A673 (cell line): ENCODE results near the gene MEI4.

Experiments
- EZH2 ChIP-seq: fragments of 200-600 bp; sonication (generic); IDR thresholded peaks from 2 replicates; pipeline ENCODE4 v1.6.1; 2017; ENCODE audit warnings: borderline replicate concordance, low read depth, mild to moderate bottlenecking, mixed read lengths, antibody characterized with exemption, low read length; ENCODE audit not compliant: poor library complexity, severe bottlenecking
- TF ChIP-seq, protein P1 (sequence below): fragments of 300-800, 200-600 bp; sonication (generic); conservative IDR thresholded peaks from 2 replicates; pipeline ENCODE4 v1.5.1; 2017; ENCODE audit warnings: low read depth, mild to moderate bottlenecking, antibody characterized with exemption, low read length, moderate library complexity, mixed read lengths

DNA sequence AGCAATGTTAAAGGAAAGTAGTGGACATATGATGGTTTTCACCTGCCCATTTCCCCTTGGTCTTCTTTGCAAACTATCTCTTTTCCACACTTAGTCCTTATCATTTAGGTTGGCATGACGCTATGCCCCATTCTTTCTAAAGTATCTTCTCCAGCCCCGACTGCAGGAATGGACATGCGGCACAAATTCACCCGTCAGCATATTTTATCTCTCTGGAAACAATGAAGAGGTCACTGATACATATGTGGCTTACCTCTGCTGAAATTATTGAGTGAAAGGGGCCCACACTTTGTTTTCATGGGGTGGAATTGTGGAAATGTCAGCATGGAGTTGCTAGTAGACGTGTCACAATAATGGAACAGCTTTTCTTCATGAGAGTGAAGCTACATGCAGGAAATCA is 45.8 kb upstream of the MEI4 start:
- TF ChIP-seq, protein P1, sequence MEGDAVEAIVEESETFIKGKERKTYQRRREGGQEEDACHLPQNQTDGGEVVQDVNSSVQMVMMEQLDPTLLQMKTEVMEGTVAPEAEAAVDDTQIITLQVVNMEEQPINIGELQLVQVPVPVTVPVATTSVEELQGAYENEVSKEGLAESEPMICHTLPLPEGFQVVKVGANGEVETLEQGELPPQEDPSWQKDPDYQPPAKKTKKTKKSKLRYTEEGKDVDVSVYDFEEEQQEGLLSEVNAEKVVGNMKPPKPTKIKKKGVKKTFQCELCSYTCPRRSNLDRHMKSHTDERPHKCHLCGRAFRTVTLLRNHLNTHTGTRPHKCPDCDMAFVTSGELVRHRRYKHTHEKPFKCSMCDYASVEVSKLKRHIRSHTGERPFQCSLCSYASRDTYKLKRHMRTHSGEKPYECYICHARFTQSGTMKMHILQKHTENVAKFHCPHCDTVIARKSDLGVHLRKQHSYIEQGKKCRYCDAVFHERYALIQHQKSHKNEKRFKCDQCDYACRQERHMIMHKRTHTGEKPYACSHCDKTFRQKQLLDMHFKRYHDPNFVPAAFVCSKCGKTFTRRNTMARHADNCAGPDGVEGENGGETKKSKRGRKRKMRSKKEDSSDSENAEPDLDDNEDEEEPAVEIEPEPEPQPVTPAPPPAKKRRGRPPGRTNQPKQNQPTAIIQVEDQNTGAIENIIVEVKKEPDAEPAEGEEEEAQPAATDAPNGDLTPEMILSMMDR: no peak
- TF ChIP-seq EZH2: no peak
